Measurements from ENCODE around the gene ENGASE.

GRCh38 chr17:79093270-79093669 is 18.6 kb downstream of the ENGASE start:
- TF ChIP-seq CTCF (IDR thresholded peaks at IDR 0.05): no peak
- TF ChIP-seq POLR2A (IDR thresholded peaks at IDR 0.05): no peak

Data from Peyer's patch (tissue), 4 donors.